Measurements from ENCODE around the gene ALLC.
"Not testable (repeated sequence)": the region's sequence is repeated elsewhere in the genome, so short reads cannot be mapped to it uniquely, and the experiment has no call there.

The ALLC gene

DNA sequence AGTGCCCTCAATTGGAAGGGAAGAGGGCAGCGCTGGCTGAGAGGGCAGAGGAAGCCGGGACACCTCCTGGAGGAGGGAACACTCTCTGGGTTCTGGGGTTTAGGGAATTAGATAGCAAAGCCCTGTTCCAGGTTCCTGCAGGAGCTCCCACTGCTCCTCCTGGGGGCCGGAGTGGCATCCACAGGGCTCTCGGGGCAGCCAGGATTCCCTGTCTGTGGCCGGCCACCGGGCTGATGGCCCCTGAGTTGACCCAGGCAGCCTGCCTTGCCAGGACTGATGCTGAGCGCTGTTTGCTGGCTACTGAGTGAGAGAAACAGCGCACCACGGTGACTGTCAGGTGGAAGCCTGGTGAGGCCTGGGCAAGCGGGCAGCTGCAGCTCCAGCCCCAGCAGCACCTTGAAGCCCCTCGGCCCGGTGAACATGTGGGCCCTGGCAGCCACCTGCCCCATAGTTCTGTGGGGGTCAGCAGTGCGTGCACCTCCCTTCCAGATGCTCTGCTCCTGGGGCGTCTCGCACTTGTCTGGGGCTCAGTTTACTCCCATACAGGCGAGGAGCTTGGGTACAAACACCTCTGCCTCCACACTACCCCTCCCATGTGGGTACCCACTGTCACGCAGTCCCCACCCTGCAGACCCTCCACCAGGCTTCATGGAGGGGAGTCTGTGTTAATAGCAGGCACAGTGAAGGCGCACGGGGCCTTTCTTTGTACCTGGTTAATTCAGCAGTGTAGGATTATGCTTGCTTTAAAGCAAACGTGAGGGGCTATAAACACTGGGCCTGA is 7.7 kb upstream of the ALLC start:
- ATAC-seq (ENCODE audit: low read depth) (no peak), DNase-seq (ENCODE audit: low spot score in 2 of 2) (no peak)
- peaks cover 4% of the 10 kb centered on the region for H3K27me3 Mint-ChIP-seq
- peaks cover 13% of the 10 kb centered on the region for H3K4me1 Mint-ChIP-seq
- H3K9me3 Mint-ChIP-seq: no peaks in the 10 kb centered on the region
- H3K27ac Mint-ChIP-seq: peak overlapping the region; percentile 90
- no peaks in the 10 kb centered on the region for H3K36me3 Mint-ChIP-seq
- H3K4me3 Mint-ChIP-seq: no peak overlapping the region

DNA sequence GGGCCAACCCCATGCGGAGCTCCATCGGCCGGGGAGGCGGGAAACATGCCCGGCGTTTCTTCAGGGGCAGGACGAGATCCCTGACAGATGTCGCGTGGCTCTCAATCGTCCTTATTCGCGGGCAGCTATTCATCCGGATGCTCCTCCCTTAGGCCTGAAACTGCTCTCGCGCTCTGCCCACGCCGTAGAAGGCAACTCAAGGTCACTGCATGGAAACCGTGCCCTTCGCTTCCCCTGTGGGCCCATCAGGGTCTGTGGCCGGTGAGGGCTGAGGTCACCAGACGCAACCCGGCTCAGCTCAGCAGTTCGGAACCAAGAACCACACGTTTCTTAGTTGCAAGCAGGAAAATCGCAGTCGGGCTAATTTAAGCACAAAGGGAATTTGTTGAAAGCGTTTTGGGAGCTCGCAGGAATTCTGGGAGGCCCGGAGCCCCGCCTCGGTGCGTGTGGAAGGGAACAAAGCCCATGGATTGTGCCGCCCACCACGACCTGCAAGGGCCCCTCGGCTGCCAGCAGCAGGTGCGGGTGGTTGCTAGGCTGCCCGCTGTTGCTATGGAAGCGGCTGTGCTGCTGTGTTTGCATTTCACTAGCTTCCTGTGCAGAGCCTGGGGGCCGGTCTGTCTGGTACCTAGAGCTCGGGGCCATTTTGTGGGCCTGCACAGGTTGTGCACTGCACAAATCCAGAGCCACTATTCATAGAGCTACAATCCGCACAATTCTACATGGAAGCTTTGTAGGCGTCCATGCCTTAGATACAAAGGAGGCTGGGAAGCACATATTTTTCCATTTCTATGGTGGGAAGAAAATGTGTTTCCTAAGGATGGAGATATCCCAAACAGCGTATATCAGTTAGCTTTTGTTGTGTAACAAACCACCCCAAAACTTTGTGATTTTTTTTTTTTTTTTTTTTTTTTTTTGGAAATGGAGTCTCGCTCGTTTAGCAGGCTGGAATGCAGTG is 6.0 kb upstream of the ALLC start:
- peak; percentile 48 to 57 for DNase-seq (ENCODE audit: low spot score in 2 of 2)
- H3K4me1 Mint-ChIP-seq: peaks cover 13% of the 10 kb centered on the region
- H3K4me3 Mint-ChIP-seq: peak overlapping the region; percentile 76

DNA sequence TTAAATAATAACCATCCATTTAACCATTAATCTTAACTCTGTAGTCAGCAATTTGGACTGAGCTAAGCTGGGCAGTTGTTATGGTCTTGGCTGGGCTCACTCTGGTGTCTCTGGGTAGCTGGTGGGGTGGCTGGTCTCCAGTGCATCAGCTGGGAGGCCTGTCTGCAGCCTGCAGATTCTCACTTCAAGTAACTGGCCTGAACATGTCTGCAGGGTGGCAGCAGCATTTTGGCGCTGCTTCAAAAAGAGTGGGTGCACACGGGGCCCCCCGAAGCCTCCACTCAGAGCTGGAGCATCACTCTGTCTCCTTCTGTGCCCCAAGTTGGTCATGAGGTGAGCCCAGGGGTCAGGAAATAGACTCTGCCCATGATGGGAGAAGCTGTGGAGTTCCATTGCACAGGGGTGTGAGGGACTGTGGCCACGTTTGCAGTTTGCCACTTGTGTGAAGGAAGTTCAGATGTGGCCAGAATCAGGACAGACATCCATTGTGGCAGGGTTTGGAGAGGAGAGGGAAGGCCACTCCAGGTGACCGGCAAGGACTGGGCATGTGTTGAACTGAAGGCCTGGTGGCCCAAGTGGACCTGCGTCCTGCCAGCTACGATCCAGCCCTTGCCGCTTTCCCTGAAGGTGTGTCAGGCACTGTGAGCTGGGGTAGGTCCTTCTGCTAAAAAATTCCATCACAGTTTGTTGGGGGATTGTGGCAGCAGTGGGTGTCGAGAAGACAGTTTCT is 4.9 kb upstream of the ALLC start:
- DNase-seq (ENCODE audit: low spot score in 2 of 2): no peak
- no peaks in the 10 kb centered on the region for H3K36me3 Mint-ChIP-seq
- no peak for ATAC-seq (ENCODE audit: low read depth)

More for the DNA sequence above, 6.0 kb upstream of the ALLC start:
- peak; percentile 77 for ATAC-seq (ENCODE audit: low read depth)
- Mint-ChIP-seq H3K27ac (peak overlapping the region; percentile 90), H3K27me3 (peaks cover 4% of the 10 kb centered on the region), H3K36me3 (no peaks in the 10 kb centered on the region), H3K9me3 (no peaks in the 10 kb centered on the region)

DNA sequence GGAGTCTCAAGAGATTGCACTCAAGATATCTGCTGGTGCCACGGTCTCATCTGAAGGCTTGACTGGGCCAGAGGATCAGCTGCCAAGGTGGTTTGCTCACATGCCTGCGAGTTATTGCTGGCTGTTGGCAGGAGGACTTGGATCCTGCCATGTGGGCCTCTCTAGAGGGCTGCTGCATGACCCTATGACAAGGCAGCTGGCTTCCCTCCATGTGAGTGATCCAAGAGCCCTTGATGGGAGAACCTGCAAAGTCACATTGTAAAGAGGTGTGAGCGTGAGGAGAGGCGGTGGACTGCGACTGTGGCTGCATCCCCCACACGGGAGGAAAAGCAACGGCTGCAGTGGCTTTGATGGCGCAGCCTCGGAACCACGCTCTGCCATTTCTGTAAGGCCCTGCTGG is 4.0 kb upstream of the ALLC start:
- ATAC-seq (ENCODE audit: low read depth): no peak
- Mint-ChIP-seq H3K4me3 (no peak overlapping the region), H3K4me1 (peaks cover 13% of the 10 kb centered on the region), H3K9me3 (no peaks in the 10 kb centered on the region), H3K36me3 (no peaks in the 10 kb centered on the region), H3K27me3 (peaks cover 2% of the 10 kb centered on the region), H3K27ac (peak overlapping the region; percentile 25)
- no peak for DNase-seq (ENCODE audit: low spot score in 2 of 2)

More for the DNA sequence above, 4.9 kb upstream of the ALLC start:
- H3K27me3 Mint-ChIP-seq: peaks cover 2% of the 10 kb centered on the region
- H3K4me3 Mint-ChIP-seq: no peak overlapping the region
- H3K9me3 Mint-ChIP-seq: no peaks in the 10 kb centered on the region
- H3K4me1 Mint-ChIP-seq: peaks cover 13% of the 10 kb centered on the region
- no peak overlapping the region for H3K27ac Mint-ChIP-seq

DNA sequence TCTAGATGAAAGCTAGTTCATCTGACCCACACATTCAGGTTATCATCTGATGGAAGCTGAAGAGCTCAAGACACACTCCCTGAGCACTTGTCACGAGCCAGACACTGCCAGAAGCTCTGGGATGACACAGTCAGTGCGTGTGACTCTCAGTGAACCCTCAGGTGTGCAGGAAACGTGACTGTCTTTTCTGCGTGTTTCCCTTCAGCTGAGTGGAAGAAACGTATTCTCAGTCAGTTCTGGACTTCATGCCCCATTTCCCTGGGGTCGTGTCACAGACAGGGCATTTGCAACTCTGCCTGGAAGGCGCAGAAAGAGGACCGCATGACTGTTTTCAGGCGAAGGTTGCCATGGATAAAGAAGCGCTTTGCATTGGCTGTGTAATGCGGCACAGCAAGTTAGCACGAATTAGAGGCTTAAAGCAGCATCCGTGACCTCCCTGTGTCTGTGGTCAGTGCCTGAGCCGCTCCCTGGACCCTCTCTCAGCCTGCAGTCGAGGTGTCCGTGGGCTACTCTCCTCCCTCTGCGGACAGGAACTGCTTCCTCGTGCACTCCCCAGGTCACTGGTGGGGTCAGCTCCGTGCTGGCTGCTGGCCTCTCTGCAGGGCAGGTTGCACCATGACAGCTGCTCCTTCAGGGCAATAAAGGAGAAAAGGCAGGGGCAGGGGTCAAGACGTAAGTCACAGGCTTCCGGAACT is 3.3 kb upstream of the ALLC start:
- Mint-ChIP-seq H3K4me3 (no peak overlapping the region), H3K4me1 (peaks cover 13% of the 10 kb centered on the region), H3K36me3 (no peaks in the 10 kb centered on the region), H3K27ac (peak overlapping the region; percentile 31), H3K9me3 (no peaks in the 10 kb centered on the region), H3K27me3 (no peaks in the 10 kb centered on the region)
- no peak for DNase-seq (ENCODE audit: low spot score in 2 of 2)
- ATAC-seq (ENCODE audit: low read depth): no peak

DNA sequence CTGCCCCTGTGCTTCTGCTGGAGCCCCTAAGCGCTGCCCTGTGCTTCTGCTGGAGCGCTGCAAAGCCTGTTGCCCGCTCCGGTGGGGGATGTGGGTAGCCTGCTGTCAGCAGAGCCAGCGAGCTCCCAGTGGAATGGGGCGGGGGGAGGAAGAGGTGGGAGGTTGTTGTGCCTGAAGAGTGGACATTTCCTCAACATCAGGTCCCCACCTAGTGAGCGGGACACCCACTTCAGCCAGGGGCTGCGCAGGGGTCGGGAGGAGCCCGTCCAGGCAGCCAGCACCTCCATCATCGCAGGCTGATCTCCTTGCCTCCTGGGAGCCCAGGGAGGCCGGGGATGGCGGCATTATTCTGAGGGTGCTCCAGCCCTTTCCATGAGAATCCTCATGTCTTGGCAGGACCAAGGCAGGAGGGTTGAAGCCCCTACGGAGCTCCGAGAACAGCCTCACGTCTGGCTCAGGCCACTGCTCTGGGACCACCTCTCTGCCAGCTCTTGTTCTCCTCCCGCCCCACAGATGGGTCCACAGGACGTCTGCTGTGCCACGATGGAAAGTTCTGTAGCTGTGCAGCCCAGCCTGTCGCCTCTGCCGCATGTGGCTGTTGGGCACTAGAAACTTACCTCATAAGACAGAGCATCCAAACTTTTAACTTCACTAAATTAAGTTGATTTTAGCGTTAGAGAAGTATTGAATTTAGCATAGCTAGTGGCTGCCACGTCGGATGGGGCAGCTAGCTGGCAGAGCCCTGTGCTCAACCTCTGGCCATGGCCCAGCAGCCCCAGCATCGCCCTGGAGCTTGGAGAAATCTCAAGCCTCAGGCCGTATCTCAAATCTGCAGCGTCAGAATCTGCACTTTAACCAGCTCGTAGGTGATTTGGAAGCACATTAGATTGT is 1.9 kb upstream of the ALLC start:
- no peak for ATAC-seq (ENCODE audit: low read depth)
- peaks cover 18% of the 10 kb centered on the region for H3K4me1 Mint-ChIP-seq
- peak overlapping the region; percentile 36 for H3K27ac Mint-ChIP-seq
- no peak for DNase-seq (ENCODE audit: low spot score in 2 of 2)
- H3K9me3 Mint-ChIP-seq: no peaks in the 10 kb centered on the region
- no peaks in the 10 kb centered on the region for H3K27me3 Mint-ChIP-seq
- no peak overlapping the region for H3K4me3 Mint-ChIP-seq
- no peaks in the 10 kb centered on the region for H3K36me3 Mint-ChIP-seq

DNA sequence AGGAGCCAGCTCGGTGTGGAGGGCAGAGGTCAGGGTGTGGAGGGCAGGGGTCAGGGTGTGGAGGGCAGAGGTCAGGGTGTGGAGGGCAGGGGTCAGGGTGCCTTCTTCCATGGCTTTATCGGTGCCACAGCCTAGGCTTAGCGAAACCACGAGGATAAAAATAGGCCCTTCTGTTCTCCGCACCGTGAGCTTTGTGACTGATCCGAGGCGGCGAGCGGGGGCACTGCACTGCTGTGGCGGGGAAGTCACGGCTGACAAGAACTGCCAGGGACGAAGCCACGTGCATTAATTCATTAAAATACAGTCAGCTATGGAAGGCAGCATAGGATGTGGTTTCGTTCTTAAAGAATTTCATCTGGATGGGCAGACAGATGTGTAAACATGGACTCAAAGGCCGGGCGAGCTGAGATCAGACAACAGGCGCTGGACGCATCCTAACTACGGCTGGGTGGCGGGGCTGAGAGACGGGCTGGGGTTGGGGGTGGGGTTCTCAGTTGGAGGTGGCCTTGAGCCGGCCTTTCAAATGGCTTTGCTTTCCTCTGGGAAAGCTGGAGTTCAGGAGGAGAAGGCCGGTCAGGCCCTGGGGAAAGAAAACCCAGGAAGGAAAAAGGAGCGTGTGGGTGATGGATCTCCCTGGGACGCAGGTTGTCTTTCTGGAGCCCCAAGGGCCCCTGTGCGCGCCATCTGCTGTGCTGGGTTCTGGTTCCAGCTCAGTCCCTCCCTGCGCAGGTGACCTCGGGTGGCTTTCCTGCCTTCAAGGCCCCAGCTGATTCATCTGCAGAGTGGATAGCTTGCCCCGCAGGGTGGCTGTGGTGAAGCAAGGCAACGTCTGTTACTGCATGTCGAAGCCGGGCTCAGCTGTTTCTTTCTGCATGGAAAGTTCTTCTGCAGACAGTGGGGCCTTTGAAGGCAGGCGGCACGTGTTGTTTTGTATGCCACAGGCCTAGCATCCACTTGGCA is 958 bp upstream of the ALLC start:
- ATAC-seq (ENCODE audit: low read depth) (no peak), DNase-seq (ENCODE audit: low spot score in 2 of 2) (no peak)
- H3K4me3 Mint-ChIP-seq: peak overlapping the region; percentile 41
- H3K4me1 Mint-ChIP-seq: peaks cover 15% of the 10 kb centered on the region
- no peaks in the 10 kb centered on the region for H3K27me3 Mint-ChIP-seq
- peak overlapping the region; percentile 36 for H3K27ac Mint-ChIP-seq
- H3K9me3 Mint-ChIP-seq: no peaks in the 10 kb centered on the region
- H3K36me3 Mint-ChIP-seq: no peaks in the 10 kb centered on the region

DNA sequence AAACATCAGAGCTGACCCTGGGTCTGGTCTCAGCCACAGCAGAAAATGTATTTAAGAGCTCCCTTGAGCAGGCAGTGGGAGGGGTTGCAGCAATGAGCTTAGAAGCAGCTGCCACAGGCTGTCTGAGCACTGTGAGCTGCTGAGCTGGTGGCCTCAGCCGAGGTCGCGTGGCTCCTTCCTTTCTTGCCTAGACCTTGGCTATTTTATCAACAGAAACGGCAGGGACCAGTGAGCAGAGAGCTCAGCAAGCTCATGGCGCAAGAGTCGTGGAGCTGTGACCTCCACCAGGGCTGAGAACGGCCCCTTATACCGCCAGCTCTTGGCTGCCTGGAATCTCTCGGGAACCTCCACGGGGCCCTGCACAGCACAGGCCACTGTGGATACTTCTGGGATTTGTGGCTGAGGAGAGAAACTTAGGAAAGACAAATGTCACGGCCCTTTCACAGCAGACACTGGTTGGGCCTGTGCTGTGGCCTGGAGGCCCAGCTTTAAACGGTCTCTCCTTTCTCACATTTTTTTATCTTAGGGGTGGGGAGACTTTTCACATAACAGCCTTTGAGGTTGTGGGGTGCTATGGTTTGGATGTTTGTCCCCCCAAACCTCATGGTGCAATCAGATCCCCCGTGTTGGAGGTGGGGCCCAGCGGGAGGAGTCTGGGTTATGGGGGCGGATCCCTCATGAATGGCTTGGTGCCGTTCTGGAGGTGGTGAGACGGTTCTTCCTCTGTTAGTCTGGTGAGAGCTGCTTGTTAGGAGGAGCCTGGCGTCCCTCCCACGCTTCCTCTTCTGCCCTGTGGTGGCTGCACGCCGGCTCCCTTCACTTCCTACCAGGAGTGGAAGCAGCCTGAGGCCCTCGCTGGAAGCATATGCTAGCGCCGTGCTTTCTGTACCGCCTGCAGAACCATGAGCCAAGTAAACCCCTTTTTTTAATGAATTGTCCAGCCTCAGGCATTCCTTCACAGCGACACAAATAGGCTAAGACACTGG is 1.7 kb downstream of the ALLC start:
- no peak for DNase-seq (ENCODE audit: low spot score in 2 of 2)
- no peaks in the 10 kb centered on the region for H3K27me3 Mint-ChIP-seq
- no peaks in the 10 kb centered on the region for H3K36me3 Mint-ChIP-seq
- peak; percentile 61 for ATAC-seq (ENCODE audit: low read depth)
- H3K27ac Mint-ChIP-seq: peak overlapping the region; percentile 87
- H3K4me1 Mint-ChIP-seq: peaks cover 15% of the 10 kb centered on the region
- no peaks in the 10 kb centered on the region for H3K9me3 Mint-ChIP-seq
- no peak overlapping the region for H3K4me3 Mint-ChIP-seq

DNA sequence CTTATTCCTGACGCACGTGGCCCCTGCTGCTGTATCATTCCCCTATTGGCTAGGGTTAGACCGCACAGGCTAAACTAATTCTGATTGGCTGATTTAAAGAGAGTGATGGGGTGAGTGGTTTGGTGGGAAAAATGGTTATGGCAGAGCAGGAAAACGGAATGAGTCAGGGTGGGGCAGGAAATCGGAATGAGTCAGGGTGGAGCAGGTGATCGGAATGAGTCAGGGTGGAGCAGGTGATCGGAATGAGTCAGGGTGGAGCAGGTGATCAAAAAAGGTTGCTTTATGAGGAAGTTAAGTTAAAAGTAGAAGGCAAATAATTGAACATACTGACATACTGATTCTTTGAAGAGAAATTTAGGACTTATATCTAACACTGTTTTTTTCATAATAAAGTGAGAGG is 2.6 kb downstream of the ALLC start:
- H3K36me3 Mint-ChIP-seq; DNase-seq (ENCODE audit: low spot score in 2 of 2); H3K9me3 Mint-ChIP-seq; ATAC-seq (ENCODE audit: low read depth); H3K27me3 Mint-ChIP-seq: not testable (repeated sequence)
- peak overlapping the region; percentile 31 for H3K4me3 Mint-ChIP-seq
- peaks cover 15% of the 10 kb centered on the region for H3K4me1 Mint-ChIP-seq
- peak overlapping the region; percentile 87 for H3K27ac Mint-ChIP-seq

DNA sequence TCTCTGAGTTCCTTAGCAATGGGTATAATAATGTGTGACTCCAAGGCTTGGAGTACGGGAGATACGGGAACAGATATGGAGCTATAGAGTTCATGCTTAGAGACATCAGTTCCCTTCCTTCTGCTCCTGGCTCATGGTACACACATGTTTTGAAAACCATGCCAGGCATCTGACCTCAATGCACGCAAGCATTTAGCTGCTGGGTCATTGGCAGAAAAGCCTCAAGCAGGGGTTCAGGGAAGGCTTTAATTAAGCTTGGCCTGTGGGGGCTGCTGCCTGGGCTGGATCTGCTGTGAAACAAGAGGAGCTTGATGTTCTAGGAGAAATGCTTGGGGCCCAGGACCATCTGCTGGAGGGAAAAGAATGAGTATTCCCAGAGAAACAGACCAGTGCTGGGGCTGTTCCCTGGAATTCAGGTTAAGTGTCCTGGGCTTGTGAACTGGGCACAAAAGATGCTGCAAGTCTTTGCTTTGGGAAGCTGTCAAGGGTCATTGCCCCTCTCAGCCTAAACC is 3.2 kb downstream of the ALLC start:
- peaks cover 3% of the 10 kb centered on the region for H3K9me3 Mint-ChIP-seq
- H3K4me3 Mint-ChIP-seq: no peak overlapping the region
- no peaks in the 10 kb centered on the region for H3K36me3 Mint-ChIP-seq
- no peak for ATAC-seq (ENCODE audit: low read depth)
- H3K27ac Mint-ChIP-seq: peak overlapping the region; percentile 87
- no peak for DNase-seq (ENCODE audit: low spot score in 2 of 2)
- peaks cover 15% of the 10 kb centered on the region for H3K4me1 Mint-ChIP-seq
- no peaks in the 10 kb centered on the region for H3K27me3 Mint-ChIP-seq

DNA sequence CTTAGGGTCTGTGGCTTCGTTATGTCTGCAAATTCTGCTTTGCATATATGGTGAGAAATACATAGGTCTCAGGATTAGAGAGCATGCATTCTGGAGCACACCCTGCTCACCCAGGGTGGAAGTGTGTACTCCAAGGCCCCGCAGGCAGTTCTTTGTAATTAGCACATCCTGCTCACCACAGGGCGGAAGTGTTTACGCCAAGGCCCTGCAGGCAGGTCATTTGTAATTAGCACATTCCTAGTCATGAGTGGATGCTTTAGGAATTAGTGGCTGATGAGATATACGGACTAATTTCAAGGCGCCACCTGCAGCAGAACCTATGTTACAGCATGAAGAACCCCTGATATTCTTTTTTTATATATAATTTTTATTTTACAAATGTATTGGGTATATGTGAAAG is 4.2 kb downstream of the ALLC start:
- no peaks in the 10 kb centered on the region for H3K36me3 Mint-ChIP-seq
- peaks cover 15% of the 10 kb centered on the region for H3K4me1 Mint-ChIP-seq
- H3K27me3 Mint-ChIP-seq: no peaks in the 10 kb centered on the region
- ATAC-seq (ENCODE audit: low read depth) (peak; percentile 68), DNase-seq (ENCODE audit: low spot score in 2 of 2) (no peak)
- no peak overlapping the region for H3K4me3 Mint-ChIP-seq
- H3K27ac Mint-ChIP-seq: peak overlapping the region; percentile 87
- H3K9me3 Mint-ChIP-seq: peaks cover 3% of the 10 kb centered on the region

All from memory B cell (primary cell).